ENCODE measurements around the gene FOXO3B.
"Not testable (repeated sequence)": the region's sequence is repeated elsewhere in the genome, so short reads cannot be mapped to it uniquely, and the experiment has no call there.

- TF ChIP-seq POLR2AphosphoS5 (IDR thresholded peaks at IDR 0.05; ENCODE audit: insufficient read depth in 1 of 2, low read depth in 1 of 2); CTCF (IDR thresholded peaks at IDR 0.05): not testable (repeated sequence)
These were observed 39.0 kb downstream of the FOXO3B start for GRCh38 chr17:18643124-18643523.
